ENCODE measurements around the gene PFKL. TPM values are rescaled to one million over a fixed set of nuclear protein-coding genes. Genes with fewer than 3 reads are reported as not detected.
"Not testable (repeated sequence)": the region's sequence is repeated elsewhere in the genome, so short reads cannot be mapped to it uniquely, and the experiment has no call there.

Gene PFKL
- total and polyA plus RNA-seq, 9 donors = 51.6 to 84.4 (median 65.3) TPM

- no peaks in the 10 kb centered on the region for H3K27me3 ChIP-seq (ENCODE audit: control insufficient read depth, insufficient read depth, low read length)
- 93% methylated on average over 5 of the region's 7 CpGs for WGBS (ENCODE audit: insufficient coverage)
- H3K4me1 ChIP-seq (ENCODE audit: control insufficient read depth, insufficient read depth, low read length) = no peaks in the 10 kb centered on the region
- no peak overlapping the region for H3K27ac ChIP-seq (ENCODE audit: low read length)
- H3K4me3 ChIP-seq (ENCODE audit: low read length) = no peak overlapping the region
- H3K36me3 ChIP-seq (ENCODE audit: control insufficient read depth, insufficient read depth, low read length) = no peaks in the 10 kb centered on the region
- H3K9me3 ChIP-seq (replicated peaks; ENCODE audit: control insufficient read depth, low read depth, low read length) = no peaks in the 10 kb centered on the region
- no peak for DNase-seq
These were observed 26.8 kb upstream of the PFKL start for GRCh38 chr21:44273046-44273445.

DNA sequence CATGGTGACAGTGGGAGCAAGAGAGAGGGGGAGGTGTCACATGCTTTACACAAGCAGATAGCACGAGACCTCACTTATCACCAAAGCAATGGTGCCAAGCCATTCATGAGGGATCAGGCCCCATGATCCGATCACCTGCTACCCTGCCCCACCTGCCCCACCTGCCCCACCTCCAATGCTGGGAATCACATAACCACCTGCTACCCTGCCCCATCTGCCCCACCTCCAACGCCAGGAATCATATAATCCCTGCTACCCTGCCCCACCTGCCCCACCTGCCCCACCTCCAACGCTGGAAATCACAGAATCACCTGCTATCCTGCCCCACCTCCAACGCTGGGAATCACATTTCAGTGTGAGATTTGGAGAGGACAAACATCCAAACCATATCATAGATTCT is 24.8 kb upstream of the PFKL start:
- Histone ChIP-seq H3K4me1 (ENCODE audit: control insufficient read depth, insufficient read depth, low read length) (peaks cover 6% of the 10 kb centered on the region), H3K27me3 (ENCODE audit: control insufficient read depth, insufficient read depth, low read length) (no peaks in the 10 kb centered on the region), H3K4me3 (ENCODE audit: low read length) (no peak overlapping the region), H3K27ac (ENCODE audit: low read length) (no peak overlapping the region), H3K36me3 (ENCODE audit: control insufficient read depth, insufficient read depth, low read length) (no peaks in the 10 kb centered on the region), H3K9me3 (replicated peaks; ENCODE audit: control insufficient read depth, low read depth, low read length) (no peaks in the 10 kb centered on the region)
- DNase-seq = no peak
- WGBS (ENCODE audit: insufficient coverage) = 76% methylated on average over 3 of the region's 5 CpGs

DNA sequence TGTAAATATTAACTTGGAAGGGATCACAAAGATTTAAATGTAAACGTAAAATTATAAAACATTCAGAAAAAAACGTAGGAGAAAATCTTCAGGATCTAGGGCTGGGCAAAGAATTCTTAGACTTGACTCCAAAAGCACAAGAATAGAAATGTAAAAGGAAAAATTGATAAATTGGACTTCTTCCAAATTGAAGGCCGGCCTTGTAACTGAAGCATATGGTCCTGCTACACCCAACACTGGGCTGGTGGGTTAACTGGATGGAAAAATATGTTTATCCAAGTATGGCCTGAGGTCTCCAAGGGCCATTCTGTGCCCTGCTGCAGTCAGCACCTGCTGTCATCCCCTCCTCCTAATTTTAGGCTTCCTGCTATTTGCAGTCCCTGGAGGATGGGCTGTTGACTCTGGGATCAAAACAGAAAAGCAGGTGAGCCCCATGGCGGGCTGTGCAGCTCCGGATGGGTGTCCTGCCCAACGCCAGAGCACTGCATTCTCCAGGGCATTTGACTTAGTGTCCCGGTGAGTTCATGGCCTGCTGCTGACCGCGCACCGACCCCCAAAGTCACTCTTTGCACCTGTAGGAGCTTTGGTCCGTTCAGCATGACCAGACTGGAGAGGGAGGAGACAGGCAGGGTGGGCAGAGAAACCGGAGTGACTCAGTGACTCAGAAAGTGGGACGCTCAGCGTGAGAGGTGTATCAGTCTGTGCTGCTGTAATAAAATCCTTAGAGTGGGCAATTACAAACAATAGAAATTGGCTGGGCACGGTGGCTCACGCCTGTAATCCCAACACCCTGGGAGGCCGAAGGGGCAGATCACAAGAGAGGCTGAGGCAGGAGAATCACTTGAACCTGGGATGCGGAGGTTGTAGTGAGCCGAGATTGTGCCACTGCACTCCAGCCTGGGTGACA is 20.2 kb upstream of the PFKL start:
- Histone ChIP-seq H3K27ac (ENCODE audit: low read length) (no peak overlapping the region), H3K27me3 (ENCODE audit: control insufficient read depth, insufficient read depth, low read length) (peaks cover under 1% of the 10 kb centered on the region), H3K36me3 (ENCODE audit: control insufficient read depth, insufficient read depth, low read length) (no peaks in the 10 kb centered on the region), H3K9me3 (replicated peaks; ENCODE audit: control insufficient read depth, low read depth, low read length) (no peaks in the 10 kb centered on the region), H3K4me3 (ENCODE audit: low read length) (no peak overlapping the region), H3K4me1 (ENCODE audit: control insufficient read depth, insufficient read depth, low read length) (peaks cover 13% of the 10 kb centered on the region)
- peak; percentile 60 for DNase-seq
- WGBS (ENCODE audit: insufficient coverage) = 67% methylated on average over 15 of the region's 19 CpGs

- Histone ChIP-seq H3K27me3 (ENCODE audit: control insufficient read depth, insufficient read depth, low read length) (peaks cover 20% of the 10 kb centered on the region), H3K4me1 (ENCODE audit: control insufficient read depth, insufficient read depth, low read length) (peaks cover 21% of the 10 kb centered on the region), H3K36me3 (ENCODE audit: control insufficient read depth, insufficient read depth, low read length) (no peaks in the 10 kb centered on the region), H3K27ac (ENCODE audit: low read length) (no peak overlapping the region), H3K9me3 (replicated peaks; ENCODE audit: control insufficient read depth, low read depth, low read length) (no peaks in the 10 kb centered on the region), H3K4me3 (ENCODE audit: low read length) (no peak overlapping the region)
- no peak for DNase-seq
- WGBS (ENCODE audit: insufficient coverage) = 91% methylated on average over 9 of the region's 9 CpGs
These were observed 18.1 kb upstream of the PFKL start for GRCh38 chr21:44281801-44282200.

DNA sequence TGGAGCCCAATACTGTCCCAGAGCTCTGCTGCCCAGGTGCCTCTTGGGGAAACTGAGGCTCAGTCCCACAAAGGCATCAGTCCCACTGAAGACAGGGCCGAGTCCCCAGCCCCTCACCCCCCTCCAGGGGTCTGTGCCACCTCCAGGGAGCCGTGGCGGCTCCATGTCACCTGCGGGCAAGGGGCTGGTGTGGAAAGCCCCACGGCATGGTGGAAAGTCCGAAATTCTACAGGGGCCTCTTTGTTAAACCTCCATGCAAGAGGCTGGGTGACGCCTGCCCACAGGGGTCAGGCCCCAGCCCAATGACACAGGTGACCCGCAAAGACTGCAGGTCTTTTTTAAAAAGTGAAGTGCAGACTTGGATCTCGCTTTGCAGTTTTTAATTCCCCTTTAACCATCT is 17.5 kb upstream of the PFKL start:
- no peak overlapping the region for H3K4me3 ChIP-seq (ENCODE audit: low read length)
- no peaks in the 10 kb centered on the region for H3K36me3 ChIP-seq (ENCODE audit: control insufficient read depth, insufficient read depth, low read length)
- WGBS (ENCODE audit: insufficient coverage) = 85% methylated on average over 6 of the region's 9 CpGs
- peaks cover 26% of the 10 kb centered on the region for H3K27me3 ChIP-seq (ENCODE audit: control insufficient read depth, insufficient read depth, low read length)
- no peak for DNase-seq
- H3K9me3 ChIP-seq (replicated peaks; ENCODE audit: control insufficient read depth, low read depth, low read length) = no peaks in the 10 kb centered on the region
- H3K4me1 ChIP-seq (ENCODE audit: control insufficient read depth, insufficient read depth, low read length) = peaks cover 21% of the 10 kb centered on the region
- H3K27ac ChIP-seq (ENCODE audit: low read length) = no peak overlapping the region

GRCh38 chr21:44283211-44283785 is 16.6 kb upstream of the PFKL start:
- WGBS (ENCODE audit: insufficient coverage) = 15% methylated on average over 2 of the region's 11 CpGs
- H3K27me3 ChIP-seq (ENCODE audit: control insufficient read depth, insufficient read depth, low read length) = peaks cover 29% of the 10 kb centered on the region

DNA sequence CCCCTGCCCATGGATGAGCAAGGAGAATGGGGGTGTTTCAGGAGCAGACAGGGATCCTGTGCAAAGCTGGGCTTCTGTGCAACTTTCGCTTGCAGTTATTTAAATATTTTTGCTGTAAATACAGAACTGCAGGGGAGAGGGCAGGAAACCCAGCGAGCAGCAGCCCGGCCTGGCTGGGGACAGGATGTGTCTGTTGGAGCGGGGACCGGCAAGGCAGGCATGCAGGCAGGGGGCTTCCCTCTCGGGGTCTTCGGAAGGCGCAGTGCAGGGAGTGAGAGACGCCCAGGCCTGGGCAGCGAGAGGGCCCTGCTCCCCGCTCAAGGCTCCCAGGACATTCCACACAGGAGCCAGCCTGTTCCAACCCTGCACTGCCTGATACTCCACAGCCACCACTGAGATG is 15.9 kb upstream of the PFKL start:
- Histone ChIP-seq H3K9me3 (replicated peaks; ENCODE audit: control insufficient read depth, low read depth, low read length) (no peaks in the 10 kb centered on the region), H3K4me3 (ENCODE audit: low read length) (no peak overlapping the region), H3K27me3 (ENCODE audit: control insufficient read depth, insufficient read depth, low read length) (peaks cover 29% of the 10 kb centered on the region), H3K36me3 (ENCODE audit: control insufficient read depth, insufficient read depth, low read length) (no peaks in the 10 kb centered on the region), H3K4me1 (ENCODE audit: control insufficient read depth, insufficient read depth, low read length) (peaks cover 21% of the 10 kb centered on the region), H3K27ac (ENCODE audit: low read length) (no peak overlapping the region)
- 44% methylated on average over 6 of the region's 11 CpGs for WGBS (ENCODE audit: insufficient coverage)
- DNase-seq = no peak

More at GRCh38 chr21:44283211-44283785, 16.6 kb upstream of the PFKL start:
- not testable (repeated sequence) for H3K9me3 ChIP-seq (replicated peaks; ENCODE audit: control insufficient read depth, low read depth, low read length); H3K27ac ChIP-seq (ENCODE audit: low read length); H3K36me3 ChIP-seq (ENCODE audit: control insufficient read depth, insufficient read depth, low read length); H3K4me3 ChIP-seq (ENCODE audit: low read length); DNase-seq
- peaks cover 21% of the 10 kb centered on the region for H3K4me1 ChIP-seq (ENCODE audit: control insufficient read depth, insufficient read depth, low read length)

DNA sequence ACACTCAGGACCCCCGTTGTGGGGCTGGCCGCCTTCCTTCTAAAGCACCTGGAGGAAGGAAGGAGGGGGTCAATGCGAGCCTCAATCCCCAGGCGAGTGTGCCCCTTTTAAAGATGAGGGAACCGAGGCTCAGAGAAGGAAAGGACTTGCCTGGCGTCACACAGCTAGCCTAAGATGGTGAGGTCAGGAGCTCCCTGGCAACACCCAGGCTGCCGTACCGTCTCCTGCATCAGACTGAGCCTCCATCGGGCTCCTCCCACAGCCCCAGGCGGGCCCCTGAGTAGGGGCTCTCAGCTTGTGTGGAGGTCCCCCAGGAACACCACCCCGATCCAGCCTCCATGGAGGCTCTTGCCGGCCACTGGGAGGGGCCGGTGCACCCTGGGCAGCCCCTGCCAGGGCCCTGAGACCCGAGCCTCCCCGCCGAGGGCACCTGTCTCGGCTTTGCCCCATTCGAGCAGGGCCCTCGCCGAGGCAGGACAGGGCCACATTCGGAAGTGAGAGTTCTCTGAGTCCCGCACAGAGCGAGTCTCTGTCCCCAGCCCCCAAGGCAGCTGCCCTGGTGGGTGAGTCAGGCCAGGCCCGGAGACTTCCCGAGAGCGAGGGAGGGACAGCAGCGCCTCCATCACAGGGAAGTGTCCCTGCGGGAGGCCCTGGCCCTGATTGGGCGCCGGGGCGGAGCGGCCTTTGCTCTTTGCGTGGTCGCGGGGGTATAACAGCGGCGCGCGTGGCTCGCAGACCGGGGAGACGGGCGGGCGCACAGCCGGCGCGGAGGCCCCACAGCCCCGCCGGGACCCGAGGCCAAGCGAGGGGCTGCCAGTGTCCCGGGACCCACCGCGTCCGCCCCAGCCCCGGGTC is 14.5 kb upstream of the PFKL start, which contains the start of gene AIRE:
Gene AIRE (plus strand): TSS at position 739 of the 855 bp plus-strand sequence. CDS start 131 bp downstream, outside the sequence.
- Histone ChIP-seq H3K4me1 (ENCODE audit: control insufficient read depth, insufficient read depth, low read length) (peaks cover 15% of the 10 kb centered on the region), H3K9me3 (replicated peaks; ENCODE audit: control insufficient read depth, low read depth, low read length) (no peaks in the 10 kb centered on the region), H3K4me3 (ENCODE audit: low read length) (no peak within 1 kb of the TSS), H3K27me3 (ENCODE audit: control insufficient read depth, insufficient read depth, low read length) (peaks cover 29% of the 10 kb centered on the region), H3K27ac (ENCODE audit: low read length) (no peak within 1 kb of the TSS), H3K36me3 (ENCODE audit: control insufficient read depth, insufficient read depth, low read length) (no peaks in the 10 kb centered on the region)
- 20% methylated on average over 55 of the region's 56 CpGs for WGBS (ENCODE audit: insufficient coverage)
- DNase-seq = no peak

GRCh38 chr21:44286086-44286715 is 13.7 kb upstream of the PFKL start:
- H3K36me3 ChIP-seq (ENCODE audit: control insufficient read depth, insufficient read depth, low read length) = no peaks in the 10 kb centered on the region
- no peak overlapping the region for H3K4me3 ChIP-seq (ENCODE audit: low read length)
- H3K27ac ChIP-seq (ENCODE audit: low read length) = no peak overlapping the region
- WGBS (ENCODE audit: insufficient coverage) = 46% methylated on average over 15 of the region's 21 CpGs
- H3K4me1 ChIP-seq (ENCODE audit: control insufficient read depth, insufficient read depth, low read length) = peaks cover 17% of the 10 kb centered on the region
- no peak for DNase-seq
- H3K9me3 ChIP-seq (replicated peaks; ENCODE audit: control insufficient read depth, low read depth, low read length) = no peaks in the 10 kb centered on the region
- peaks cover 29% of the 10 kb centered on the region for H3K27me3 ChIP-seq (ENCODE audit: control insufficient read depth, insufficient read depth, low read length)

Measured in muscle of leg (tissue), 11 donors.